ENCODE measurements around the gene ZNF784. TPM values are rescaled to one million over a fixed set of nuclear protein-coding genes. Genes with fewer than 3 reads are reported as not detected.

The ZNF784 gene
- total and polyA plus RNA-seq, 9 of the 15 experiments (the other 6 are each of a cell fraction or from before 2014, with no cell fraction given), result 0.14 to 6.1 (median 2.1) TPM

- TF ChIP-seq PATZ1 (CRISPR knock-in tag; IDR thresholded peaks at IDR 0.05; ENCODE audit: borderline replicate concordance) (no peak), ZNF431 (CRISPR knock-in tag; IDR thresholded peaks at IDR 0.05) (no peak), ETV5 (CRISPR knock-in tag; IDR thresholded peaks at IDR 0.05; ENCODE audit: low read depth) (no peak), THRB (CRISPR knock-in tag; conservative IDR thresholded peaks at IDR 0.05) (no peak), NR0B1 (IDR thresholded peaks at IDR 0.05; ENCODE audit: partially characterized antibody) (no peak), ZNF318 (IDR thresholded peaks at IDR 0.05; ENCODE audit: borderline replicate concordance in 1 of 2, low read depth in 1 of 2) (no peak), ZNF398 (CRISPR knock-in tag; IDR thresholded peaks at IDR 0.05) (no peak), FIP1L1 (IDR thresholded peaks at IDR 0.05; ENCODE audit: low read depth, low read length, poor library complexity, severe bottlenecking) (no peak), ZBTB17 (CRISPR knock-in tag; IDR thresholded peaks at IDR 0.05) (no peak), NR3C1 (CRISPR knock-in tag; IDR thresholded peaks at IDR 0.05) (no peak)
Observed at GRCh38 chr19:55579766-55580621, 44.4 kb downstream of the ZNF784 start (continued).

Data from K562 (cell line).